GM12865 (cell line): ENCODE results near the gene TM2D3.

Experiments
- DNase-seq: peaks from one replicate; pipeline ENCODE4 v3.0.0; 2010; ENCODE audit warnings: low read depth
- H3K4me3 ChIP-seq: 2 replicates; pipeline ENCODE4 v1.5.1; 2011; ENCODE audit warnings: mild to moderate bottlenecking, low read depth, low read length, control low read depth
- TF ChIP-seq, protein P1 (sequence below): IDR thresholded peaks from 2 replicates; pipeline ENCODE4 v1.5.1; 2011; ENCODE audit warnings: low read length, control low read depth, low read depth, inconsistent platforms; ENCODE audit not compliant: insufficient read depth; ENCODE audit errors: missing control alignments

Gene TM2D3

DNA sequence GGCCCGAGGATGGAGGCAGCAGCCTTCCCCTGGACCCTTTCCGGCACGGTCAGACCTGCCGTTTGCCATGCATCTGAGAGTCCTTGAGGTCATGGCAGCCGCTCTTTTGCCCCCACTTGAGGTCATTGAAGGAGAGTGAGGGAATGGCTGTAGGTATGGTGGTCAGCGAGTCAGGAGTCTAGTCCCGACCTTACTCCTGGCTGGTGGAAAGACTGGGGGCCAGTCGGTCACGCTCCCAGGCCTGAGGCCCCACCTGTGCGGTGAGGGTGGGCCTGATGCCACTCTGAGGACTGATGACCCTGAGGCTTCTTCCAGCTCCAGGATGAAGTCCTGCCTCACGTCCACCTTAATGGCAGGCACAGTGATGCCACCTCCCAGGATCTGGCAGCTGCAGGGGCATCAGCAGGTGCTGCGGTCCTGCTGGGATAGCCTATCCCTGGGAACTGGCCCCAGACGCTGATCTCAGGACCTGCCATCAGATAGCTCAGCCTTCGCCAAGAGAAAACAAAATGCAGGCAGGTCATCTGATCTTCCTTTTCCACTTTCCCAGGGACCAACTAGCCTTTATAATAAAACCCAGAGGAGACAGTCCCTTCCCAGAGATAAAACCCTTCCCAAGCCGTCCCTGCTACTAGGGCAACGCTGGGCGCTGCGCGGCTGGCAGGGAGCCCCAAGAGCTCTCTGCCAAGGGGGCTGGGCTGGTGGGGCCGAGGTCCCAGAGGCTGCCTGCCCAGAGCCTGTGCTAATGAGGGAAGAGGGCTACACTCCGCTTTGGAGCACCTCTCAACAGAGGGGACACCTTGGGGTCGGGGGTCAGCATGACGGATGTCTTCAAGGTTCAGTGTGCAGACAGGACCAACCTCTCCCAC is 42.2 kb downstream of the TM2D3 start:
- no peak overlapping the region for H3K4me3 ChIP-seq
- TF ChIP-seq, protein P1, sequence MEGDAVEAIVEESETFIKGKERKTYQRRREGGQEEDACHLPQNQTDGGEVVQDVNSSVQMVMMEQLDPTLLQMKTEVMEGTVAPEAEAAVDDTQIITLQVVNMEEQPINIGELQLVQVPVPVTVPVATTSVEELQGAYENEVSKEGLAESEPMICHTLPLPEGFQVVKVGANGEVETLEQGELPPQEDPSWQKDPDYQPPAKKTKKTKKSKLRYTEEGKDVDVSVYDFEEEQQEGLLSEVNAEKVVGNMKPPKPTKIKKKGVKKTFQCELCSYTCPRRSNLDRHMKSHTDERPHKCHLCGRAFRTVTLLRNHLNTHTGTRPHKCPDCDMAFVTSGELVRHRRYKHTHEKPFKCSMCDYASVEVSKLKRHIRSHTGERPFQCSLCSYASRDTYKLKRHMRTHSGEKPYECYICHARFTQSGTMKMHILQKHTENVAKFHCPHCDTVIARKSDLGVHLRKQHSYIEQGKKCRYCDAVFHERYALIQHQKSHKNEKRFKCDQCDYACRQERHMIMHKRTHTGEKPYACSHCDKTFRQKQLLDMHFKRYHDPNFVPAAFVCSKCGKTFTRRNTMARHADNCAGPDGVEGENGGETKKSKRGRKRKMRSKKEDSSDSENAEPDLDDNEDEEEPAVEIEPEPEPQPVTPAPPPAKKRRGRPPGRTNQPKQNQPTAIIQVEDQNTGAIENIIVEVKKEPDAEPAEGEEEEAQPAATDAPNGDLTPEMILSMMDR: no peak

DNA sequence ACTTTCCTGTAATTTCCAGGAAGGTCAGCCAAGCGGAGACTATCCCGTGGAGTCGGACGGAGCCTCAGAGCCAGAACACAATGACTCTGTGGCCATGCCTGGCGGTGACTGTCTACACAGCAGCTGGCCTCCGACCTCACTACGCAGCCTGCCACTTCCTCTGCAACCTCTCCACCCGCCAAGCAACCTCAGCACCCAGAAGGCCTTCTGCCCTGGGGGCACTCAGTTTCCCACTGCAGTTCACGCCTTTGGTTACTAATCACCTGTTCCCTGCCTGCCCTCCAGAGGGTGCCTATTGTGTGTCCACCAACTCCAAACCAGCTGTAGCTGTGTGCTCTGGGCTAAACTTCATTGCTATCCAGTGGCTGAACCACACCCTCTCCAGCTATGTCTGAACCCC is 44.0 kb downstream of the TM2D3 start:
- TF ChIP-seq, protein P1: no peak
- no peak for DNase-seq
- H3K4me3 ChIP-seq: no peak overlapping the region

More for the DNA sequence above, 42.2 kb downstream of the TM2D3 start:
- DNase-seq: no peak

DNA sequence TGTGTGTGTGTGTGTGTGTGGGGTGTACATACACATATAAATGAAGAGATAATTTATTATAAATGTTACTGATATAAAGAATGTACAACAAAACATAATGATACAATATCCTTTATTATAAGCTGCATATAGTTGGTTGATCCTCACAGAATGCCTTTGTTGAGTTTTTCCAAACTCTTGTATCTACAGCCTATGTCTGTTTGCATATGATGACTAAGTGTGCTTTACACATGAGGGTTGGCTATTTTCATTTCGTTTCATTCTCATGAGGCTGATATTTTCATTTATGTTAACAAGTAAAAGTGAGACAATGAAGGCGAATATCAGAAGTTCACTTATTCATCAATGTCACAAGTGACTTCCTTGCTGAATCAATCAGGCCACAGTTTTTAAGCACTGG is 45.1 kb downstream of the TM2D3 start:
- no peak overlapping the region for H3K4me3 ChIP-seq
- TF ChIP-seq, protein P1: no peak
- DNase-seq: no peak

GRCh38 chr15:101604124-101604874 is 47.9 kb downstream of the TM2D3 start:
- TF ChIP-seq, protein P1: no peak
- no peak overlapping the region for H3K4me3 ChIP-seq
- DNase-seq: no peak

GRCh38 chr15:101602801-101603200 is 49.4 kb downstream of the TM2D3 start:
- no peak overlapping the region for H3K4me3 ChIP-seq
- TF ChIP-seq, protein P1: no peak
- DNase-seq: no peak

DNA sequence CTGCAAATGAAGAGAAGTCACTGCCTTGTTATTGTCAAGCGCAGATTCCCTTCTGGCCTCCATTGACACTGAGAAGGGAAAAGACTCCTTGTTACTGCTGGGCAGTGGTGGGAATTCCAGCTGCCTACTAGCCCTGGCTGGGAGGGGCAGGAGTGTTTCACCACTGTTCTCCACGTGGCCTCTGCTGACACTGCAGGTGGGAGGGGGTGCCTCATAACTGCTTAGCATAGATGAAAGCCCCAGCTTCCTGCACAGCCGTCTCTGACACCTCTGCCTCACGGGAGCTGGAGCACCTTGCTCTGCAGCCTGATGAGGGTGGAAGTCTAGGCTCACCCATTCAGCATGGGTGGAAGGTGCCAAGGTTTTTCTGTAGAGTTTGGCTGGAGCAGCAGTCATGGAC is 52.1 kb downstream of the TM2D3 start:
- TF ChIP-seq, protein P1: no peak
- H3K4me3 ChIP-seq: no peak overlapping the region
- no peak for DNase-seq
